OCI-LY1 (cell line): ENCODE results near the gene ANKRD42.

Source experiments
- CTCF ChIP-seq: fragments of 200-600 bp; sonication (generic), shearing (Covaris generic); IDR thresholded peaks from 2 replicates; pipeline ENCODE4 v1.5.1; 2017; ENCODE audit warnings: mild to moderate bottlenecking, antibody characterized with exemption, low read length, moderate library complexity, mixed read lengths
- EZH2 ChIP-seq: fragments of 200-600 bp; sonication (generic), shearing (Covaris generic); IDR thresholded peaks from 2 replicates; pipeline ENCODE4 v1.8.0; 2017; ENCODE audit warnings: borderline replicate concordance, mixed run types, mild to moderate bottlenecking, antibody characterized with exemption, low read length, moderate library complexity, mixed read lengths

- TF ChIP-seq EZH2 (no peak), CTCF (no peak)
These were observed 29.9 kb downstream of the ANKRD42 start for GRCh38 chr11:83223457-83223856.
